Hepatocyte (in vitro differentiated cells): Measurements from ENCODE around the gene SGSM1.

Experiments used
- CTCF ChIP-seq: fragments of 200-600 bp; sonication (generic); IDR thresholded peaks from 2 replicates; pipeline ENCODE4 v1.5.1; 2016; ENCODE audit warnings: antibody characterized with exemption, mild to moderate bottlenecking; ENCODE audit not compliant: poor library complexity
- EZH2 ChIP-seq: fragments of 200-600 bp; sonication (generic); IDR thresholded peaks from 2 replicates; pipeline ENCODE4 v1.6.1; 2016; ENCODE audit warnings: antibody characterized with exemption, mild to moderate bottlenecking, borderline replicate concordance

DNA sequence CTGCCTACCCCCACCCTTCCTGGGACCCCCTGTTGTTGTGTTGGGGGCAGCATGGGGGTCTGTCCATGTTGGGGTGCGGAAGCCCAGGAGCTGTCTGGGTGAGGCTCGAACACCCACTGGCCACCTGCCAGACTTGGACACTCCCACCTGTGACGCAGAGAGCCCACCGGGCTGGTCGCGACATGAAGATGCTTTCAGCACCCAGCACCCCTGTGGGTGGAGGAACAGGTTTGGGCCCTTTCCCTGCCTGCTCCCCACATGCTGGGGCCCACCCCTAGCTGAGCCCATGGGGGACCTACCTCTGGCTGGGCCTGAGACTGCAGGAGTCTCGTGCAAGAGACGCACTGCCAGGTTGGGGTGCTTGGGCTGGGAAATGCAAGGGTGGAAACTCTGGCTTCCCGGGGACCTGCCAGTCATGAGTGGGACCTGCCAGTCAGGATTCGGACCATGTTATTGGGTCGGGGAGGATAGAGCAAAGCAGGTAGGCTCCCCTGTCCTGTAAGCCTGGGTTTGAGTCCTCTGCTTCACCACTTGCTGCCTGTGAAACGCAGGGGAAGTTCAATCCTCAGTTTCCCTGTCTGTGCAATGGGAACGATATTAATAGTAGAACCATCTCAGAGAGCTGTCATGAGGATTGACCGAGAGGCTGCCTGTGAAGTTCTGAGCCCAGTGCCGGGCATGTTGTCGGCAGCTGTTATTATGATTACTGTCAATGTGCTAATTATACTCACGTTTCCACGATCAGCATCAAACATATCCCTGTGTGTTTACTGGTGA is 170.6 kb downstream of the SGSM1 start:
- no peak for TF ChIP-seq CTCF
- TF ChIP-seq EZH2, result no peak
